Hepatocyte (in vitro differentiated cells): ENCODE results near the gene ERBB4.

ENCODE experiments used
- CTCF ChIP-seq: fragments of 200-600 bp; sonication (generic); IDR thresholded peaks from 2 replicates; pipeline ENCODE4 v1.5.1; 2016; ENCODE audit warnings: antibody characterized with exemption, mild to moderate bottlenecking; ENCODE audit not compliant: poor library complexity
- EZH2 ChIP-seq: fragments of 200-600 bp; sonication (generic); IDR thresholded peaks from 2 replicates; pipeline ENCODE4 v1.6.1; 2016; ENCODE audit warnings: antibody characterized with exemption, mild to moderate bottlenecking, borderline replicate concordance

DNA sequence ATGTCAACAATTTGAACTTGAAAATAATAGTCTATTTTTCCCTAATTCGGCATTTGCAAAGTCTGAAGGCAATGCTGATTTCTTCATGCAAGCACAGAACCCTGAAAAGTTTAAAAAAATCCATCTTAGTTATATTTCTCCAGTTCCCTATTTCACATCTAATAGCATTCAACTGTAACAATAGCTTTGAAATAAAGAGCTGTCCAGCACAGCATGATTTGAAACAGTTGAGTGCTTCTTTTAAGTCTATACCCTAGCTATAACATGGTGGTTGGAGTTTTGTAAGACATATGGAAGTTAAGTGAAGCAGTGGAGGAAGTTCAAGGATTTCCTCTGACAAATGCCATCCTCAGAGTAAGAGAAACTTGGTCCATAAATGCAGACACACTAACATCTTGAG is 691.9 kb downstream of the ERBB4 start:
- no peak for TF ChIP-seq CTCF
- no peak for TF ChIP-seq EZH2
